Frontal cortex (tissue), 4 donors: ENCODE data around the gene ZNF326. TPM values are rescaled to one million over a fixed set of nuclear protein-coding genes. Genes with fewer than 3 reads are reported as not detected.
"Not testable (repeated sequence)": the region's sequence is repeated elsewhere in the genome, so short reads cannot be mapped to it uniquely, and the experiment has no call there.

Experiments
- DNase-seq, 2 donors: peaks; one replicate each; pipeline ENCODE4 v3.0.0; 2012; ENCODE audit warnings: low spot score in 2 of 2
- FAIRE-seq: peaks from 2 replicates; lab custom pipeline; 2012; peaks lifted over from hg19 to GRCh38; lab: Jason Lieb, UNC
- total RNA-seq: library from RNA; depleted of rRNA; stranded (reverse); fragments of >200 nt; gene quantifications from one replicate; pipeline ENCODE4 v1.2.3, GENCODE V29; 2014
- donor health status: control.
- donor health status: control.
- donor health status: control.

ZNF326 gene
- total RNA-seq, 1 donor from 2014 or later = 19.2 TPM

DNA sequence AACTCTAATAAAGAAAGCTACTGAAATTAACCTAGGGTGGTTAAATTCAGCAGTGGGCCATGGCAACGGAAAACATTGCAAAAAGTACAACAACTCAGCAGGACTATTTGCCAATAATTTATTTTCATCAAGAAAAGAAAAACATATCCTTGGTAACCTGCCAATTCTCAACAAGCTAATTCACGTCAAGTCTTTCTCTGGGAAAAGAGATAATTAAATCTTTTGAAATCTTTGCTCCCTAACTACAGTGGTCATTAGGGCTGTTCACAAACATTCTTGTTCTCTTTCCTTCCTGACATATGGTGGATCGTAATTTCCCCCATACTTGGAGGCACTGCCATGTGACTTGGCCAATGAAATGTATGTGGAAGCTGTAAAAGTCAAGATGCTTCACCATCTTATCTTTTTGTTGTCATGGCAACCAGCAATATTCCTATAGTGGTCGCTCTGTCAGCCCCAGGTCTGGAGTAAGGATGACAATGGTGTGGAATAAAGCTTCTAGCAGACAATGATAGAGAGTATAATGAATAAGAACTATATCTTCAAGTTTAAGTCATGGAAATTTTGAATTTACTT, 29.6 kb upstream of the ZNF326 start:
- FAIRE-seq (no peak), DNase-seq (no peak)

DNA sequence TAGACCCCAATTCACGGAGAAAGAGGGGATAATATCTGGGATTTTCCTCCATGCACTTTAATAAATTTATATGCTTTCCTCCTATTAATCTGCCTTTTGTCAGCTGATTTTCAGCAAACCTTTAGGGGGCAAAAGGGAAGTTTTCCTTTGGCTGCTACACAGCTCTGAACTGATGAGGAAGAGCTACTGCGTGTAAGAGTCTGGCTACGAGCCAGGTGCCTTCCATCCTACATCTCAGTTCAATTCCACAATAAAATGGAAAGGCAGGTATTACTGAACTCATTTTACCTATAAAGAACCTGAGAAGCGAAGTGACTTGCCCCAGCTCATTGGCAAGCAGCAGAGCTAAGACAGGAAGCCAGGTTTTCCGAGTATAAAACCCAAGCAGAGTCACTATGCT, 28.3 kb upstream of the ZNF326 start:
- DNase-seq (no peak), FAIRE-seq (no peak)

DNA sequence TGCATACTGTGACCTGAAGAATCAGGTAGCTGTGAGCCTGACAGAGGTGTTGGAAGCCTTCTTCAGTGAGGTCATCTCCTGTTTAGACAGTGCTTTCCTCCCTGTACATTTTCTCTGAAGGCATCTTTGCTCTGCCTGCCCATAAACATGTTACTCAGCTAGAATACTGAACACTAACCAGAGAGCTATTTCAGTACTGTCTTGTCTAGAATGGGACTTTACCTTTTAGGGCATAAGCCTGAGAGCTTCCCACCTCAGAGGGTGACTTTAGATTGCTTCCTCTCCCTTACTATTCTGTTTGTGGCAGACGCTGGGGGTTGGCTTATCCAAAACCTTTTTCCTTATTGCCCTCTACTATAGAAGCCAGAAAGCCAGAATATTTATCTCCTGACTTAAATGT, 23.3 kb upstream of the ZNF326 start:
- FAIRE-seq (no peak), DNase-seq (no peak)

- FAIRE-seq = no peak
- DNase-seq = no peak
Observed at GRCh38 chr1:89972024-89972423, 22.9 kb upstream of the ZNF326 start.

- DNase-seq = no peak
- no peak for FAIRE-seq
Observed at GRCh38 chr1:89973471-89974127, 21.3 kb upstream of the ZNF326 start.

DNA sequence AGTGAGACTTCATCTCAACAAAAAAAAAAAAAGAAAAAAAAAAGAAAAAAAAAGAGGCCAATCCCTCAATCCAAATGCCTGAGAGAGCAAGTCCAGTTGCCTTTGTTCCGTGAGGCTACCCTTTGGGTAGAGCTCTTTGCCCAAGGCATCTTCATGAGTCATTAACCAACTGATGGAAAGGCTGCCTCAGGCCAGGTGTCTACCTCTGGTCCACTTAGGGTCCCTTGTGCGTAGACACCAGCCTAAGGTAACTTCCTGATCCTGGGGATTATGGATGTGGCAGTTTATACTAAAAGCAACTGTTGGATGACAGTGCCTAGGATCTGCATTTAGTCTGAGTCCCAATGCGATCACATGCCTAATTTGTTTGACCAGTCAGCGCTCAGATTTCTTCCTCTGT, 20.7 kb upstream of the ZNF326 start:
- no peak for FAIRE-seq

DNA sequence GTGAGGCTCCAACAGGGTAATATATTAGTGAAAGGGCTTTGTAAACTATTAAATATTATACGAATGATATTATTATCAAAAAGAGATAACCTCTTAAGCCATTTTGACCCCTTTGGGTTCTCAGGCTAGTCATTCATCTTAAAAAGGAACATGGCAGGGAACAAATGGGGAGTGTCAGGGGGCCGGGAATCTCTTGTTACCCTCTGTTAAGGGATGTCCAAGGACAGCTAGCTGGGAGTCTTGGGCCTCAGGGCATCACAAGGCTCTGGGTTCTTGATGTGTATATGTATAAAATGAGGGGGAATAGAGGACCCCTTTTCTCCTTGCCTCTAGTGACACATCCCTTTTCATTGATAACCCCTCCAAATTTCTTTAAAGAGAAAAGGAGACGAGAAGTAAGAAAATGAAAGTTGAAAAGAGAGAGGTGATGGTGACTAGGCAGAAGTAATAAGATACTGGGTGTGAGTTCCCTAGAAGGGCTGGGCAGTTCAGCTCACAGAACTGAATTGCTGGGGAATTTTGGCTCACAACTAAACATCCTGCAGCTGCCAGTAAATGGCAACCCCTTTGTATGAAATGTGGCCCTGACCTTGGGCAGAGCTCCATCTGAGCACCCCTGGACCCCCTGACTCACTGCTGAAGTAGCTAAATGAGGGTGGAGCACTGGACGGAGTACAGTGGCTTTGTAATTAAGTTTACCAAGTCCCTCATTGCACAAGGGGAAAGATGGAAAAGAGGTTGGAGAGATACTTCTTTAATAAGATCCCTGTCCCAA, 20.0 kb upstream of the ZNF326 start:
- no peak for FAIRE-seq
- no peak for DNase-seq

More for the DNA sequence above, 20.7 kb upstream of the ZNF326 start:
- no peak for DNase-seq

DNA sequence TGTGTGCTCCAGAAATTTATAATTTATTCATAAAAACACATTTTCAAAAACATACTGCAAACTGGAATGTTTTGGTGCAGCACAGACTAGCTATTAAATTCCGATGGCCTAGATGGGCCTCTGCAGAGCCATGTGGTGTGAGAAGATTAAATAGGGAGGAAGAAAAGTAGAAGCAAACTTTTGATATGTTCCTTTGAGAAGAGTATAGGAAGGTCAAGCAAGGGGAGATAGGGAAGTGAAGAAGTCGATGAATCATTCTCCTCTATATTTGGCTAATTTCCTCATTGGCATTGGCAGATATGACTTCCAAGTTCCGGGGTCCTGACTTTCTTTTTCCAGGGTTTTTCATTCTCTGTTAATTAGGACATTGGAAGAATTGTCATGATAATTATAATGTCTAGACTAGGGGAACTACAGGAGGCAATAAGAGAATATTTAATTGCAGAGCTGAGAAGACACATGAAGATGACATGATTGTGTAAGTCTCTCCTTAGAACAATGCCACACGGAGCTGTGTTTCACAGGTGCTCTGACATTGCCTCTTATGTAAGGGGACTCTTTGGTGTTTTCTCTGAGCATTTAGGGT, 19.3 kb upstream of the ZNF326 start:
- no peak for DNase-seq
- no peak for FAIRE-seq

DNA sequence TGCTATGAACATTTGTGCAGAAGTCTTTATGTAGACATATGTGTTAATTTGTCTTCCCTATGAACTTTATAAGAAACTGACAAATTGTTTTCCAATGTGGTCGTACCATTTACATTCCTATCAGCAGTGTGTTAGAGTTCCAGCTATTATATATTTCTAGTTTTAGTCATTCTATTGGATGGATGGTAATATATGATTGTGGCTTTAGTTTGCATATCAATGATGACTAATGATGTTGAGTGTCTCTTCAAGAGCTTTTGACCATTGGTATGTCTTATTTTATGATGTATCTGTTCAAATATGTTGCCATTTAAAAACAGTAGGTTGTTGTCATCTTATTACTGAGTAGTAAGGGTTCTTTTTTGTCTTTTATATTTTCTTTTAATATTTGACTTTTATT, 16.2 kb upstream of the ZNF326 start:
- FAIRE-seq (no peak), DNase-seq (no peak)

DNA sequence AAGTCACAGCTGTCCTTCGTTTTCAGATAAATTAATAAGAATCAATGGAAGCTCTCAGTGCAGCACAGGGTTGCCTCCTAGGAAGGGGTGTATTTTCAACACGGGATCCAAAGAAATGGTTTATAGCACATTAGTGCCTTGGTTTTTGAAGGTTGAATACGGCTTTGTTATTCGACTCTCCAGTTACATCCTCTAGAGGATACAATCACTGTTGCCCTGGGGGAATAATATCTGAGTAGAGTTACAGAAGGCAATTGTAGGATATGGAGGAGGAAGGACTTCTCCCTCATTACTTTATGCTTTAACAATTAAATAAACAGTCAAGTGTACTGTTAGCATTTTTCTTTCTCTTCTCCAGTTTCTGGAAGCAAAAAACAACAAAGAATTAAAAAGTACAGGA, 14.3 kb upstream of the ZNF326 start:
- DNase-seq (no peak), FAIRE-seq (no peak)

- not testable (repeated sequence) for DNase-seq, FAIRE-seq
Observed at GRCh38 chr1:89982846-89983245, 12.1 kb upstream of the ZNF326 start.

- not testable (repeated sequence) for FAIRE-seq, DNase-seq
Observed at GRCh38 chr1:89984564-89985116, 10.3 kb upstream of the ZNF326 start.

- FAIRE-seq = no peak
- DNase-seq = no peak
Observed at GRCh38 chr1:89986020-89986419, 8.9 kb upstream of the ZNF326 start.

GRCh38 chr1:89987159-89987819, 7.6 kb upstream of the ZNF326 start:
- DNase-seq (peak; percentile 76 to 79), FAIRE-seq (peak; percentile 90)

- DNase-seq = no peak
- no peak for FAIRE-seq
Observed at GRCh38 chr1:89989099-89989498, 5.8 kb upstream of the ZNF326 start.

DNA sequence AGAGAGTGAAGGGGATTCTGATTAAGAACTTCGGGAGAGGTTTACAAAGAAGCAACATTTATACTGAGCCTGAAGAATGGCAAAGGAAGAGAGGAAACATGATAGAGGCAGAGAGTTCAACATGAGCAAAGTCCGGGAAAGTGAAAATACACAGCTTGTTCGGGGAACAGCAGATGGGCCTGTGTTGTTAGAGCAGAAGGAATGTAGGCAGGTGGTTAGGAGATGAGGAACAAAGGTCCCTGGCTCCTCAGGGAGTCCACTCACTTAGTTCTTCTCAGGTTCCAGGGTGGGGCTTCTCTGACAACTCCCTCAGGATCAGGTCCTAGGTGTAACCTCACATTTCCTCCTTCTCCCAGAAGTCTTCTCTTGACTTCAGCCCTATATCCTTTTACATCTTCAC, 5.1 kb upstream of the ZNF326 start:
- DNase-seq (no peak), FAIRE-seq (no peak)

- DNase-seq (no peak), FAIRE-seq (no peak)
Observed at GRCh38 chr1:89990976-89991831, 3.7 kb upstream of the ZNF326 start.

DNA sequence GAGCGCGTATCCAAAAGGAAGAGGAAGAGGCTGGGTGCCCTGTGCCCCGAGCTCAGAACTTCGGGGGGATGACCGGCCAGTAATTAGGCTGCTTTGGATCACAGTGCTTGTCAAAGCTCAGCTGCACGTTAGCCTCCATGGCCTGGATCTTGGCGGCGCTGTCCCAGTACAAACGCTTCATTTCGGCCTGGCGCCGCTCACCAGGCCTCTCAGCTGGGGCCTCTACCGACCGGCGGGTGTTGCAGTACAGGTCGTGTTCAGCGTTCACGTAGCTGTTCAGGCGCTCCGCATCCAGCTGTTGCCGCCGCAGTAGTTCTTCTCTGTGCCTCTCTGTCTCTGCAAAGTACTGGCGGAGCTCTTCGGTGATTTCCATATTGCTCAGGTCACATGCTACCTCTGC, 1.4 kb upstream of the ZNF326 start:
- DNase-seq (no peak), FAIRE-seq (no peak)

DNA sequence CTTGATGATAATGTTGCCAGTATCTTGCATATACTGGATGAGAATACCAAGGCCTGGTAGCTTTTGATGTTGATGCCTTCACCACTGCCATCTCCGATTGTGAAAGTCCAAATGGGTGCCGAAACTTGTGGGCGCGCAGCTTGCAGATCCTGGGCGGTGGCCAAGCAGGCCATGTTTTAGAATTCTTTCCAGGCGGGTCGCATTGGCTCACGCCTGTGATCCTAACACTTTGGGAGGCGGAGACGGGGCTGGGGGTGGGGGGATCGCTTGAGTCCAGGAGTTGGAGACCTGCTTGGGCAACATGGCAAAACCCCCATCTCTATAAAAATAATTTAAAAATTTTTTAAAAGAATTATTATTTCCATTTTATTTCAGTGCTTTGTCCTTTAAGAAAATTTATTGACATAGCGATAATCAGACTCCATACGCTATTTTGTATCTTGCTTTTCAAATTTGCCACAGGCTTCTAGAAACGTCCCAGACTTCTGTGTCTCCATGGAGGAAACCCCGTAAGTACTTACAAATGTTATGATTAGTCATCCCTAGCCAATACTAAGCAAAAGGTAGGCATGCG, 592 bp upstream of the ZNF326 start:
- DNase-seq (no peak), FAIRE-seq (no peak)
